Measurements from ENCODE around the gene GABRB1. TPM values are rescaled to one million over a fixed set of nuclear protein-coding genes. Genes with fewer than 3 reads are reported as not detected.

Gene GABRB1
- total and polyA plus RNA-seq, 2 of the 8 experiments (the other 6 are each of a cell fraction or from before 2014, with no cell fraction given) = 0.22 to 0.38 TPM

DNA sequence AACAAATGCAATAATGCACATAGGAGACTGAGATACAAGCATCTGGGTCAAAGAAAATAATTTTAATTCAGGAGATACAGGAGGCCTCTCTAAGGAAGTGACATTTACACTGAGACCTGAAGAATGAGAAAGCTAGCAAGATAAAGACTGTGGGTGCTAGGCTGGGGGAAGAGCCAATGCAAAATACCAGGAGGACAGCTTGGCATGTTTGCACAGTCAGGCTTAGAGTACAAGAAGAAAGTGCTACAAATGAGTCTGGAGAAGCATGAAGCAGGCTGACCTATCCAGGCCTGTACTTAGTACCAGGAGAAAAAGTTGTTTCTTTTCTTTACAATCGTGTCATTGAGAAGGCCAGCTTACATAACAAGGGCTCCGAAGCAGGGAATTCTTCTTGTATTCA, 56.9 kb downstream of the GABRB1 start (continued):
- TF ChIP-seq CBX5 (IDR thresholded peaks at IDR 0.05; ENCODE audit: low read depth, low read length) = no peak

DNA sequence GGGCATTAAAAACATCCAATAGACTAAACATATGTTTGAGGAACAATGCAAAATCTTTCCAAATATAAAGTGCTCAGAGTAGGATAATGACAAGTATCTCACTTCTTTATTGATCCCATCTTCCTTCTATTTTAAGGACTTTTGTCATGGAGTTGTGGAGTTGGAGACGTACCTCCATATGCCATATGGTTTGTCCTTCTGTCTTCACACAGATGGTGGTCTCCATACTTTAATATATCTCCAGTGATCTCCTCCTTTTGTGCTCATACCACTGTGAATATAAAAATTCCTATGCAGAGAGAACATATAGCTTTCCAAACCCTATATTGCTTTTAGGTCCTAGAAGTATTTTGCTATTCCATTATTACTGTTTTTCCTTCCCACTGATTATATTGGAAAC, 64.5 kb downstream of the GABRB1 start:
- Histone ChIP-seq H3K27ac (ENCODE audit: low read depth, low read length) (no peak overlapping the region), H2AK5ac (ENCODE audit: low read depth, low read length) (no peak overlapping the region), H3K36me3 (ENCODE audit: control insufficient read depth in 2 of 4, insufficient read depth in 4 of 4, low read length in 3 of 4) (no peaks in the 10 kb centered on the region), H3K4me1 (replicated peaks in 1 of 4; ENCODE audit: control insufficient read depth in 3 of 4, insufficient read depth in 4 of 4, low read length in 3 of 4) (no peaks in the 10 kb centered on the region), H3K23ac (ENCODE audit: insufficient read length) (no peak overlapping the region), H4K20me1 (replicated peaks in 1 of 2; ENCODE audit: control insufficient read depth in 1 of 2, insufficient read depth in 2 of 2, low read length in 2 of 2) (no peaks in the 10 kb centered on the region), H3K9ac (replicated peaks in 1 of 4; ENCODE audit: extremely low read depth in 1 of 4, low read depth in 3 of 4, low read length in 3 of 4) (no peak overlapping the region), H3K23me2 (ENCODE audit: low read depth, low read length) (no peaks in the 10 kb centered on the region), H3K14ac (ENCODE audit: insufficient read length) (no peak overlapping the region), H3K27me3 (replicated peaks in 1 of 4; ENCODE audit: control insufficient read depth in 3 of 4, extremely low read depth in 1 of 4, insufficient read depth in 3 of 4, low read length in 3 of 4) (no peaks in the 10 kb centered on the region), H3K56ac (replicated peaks; ENCODE audit: insufficient read length, low read depth, low read length) (no peak overlapping the region), H3K79me1 (ENCODE audit: low read depth, low read length) (no peaks in the 10 kb centered on the region), H2BK5ac (ENCODE audit: low read depth, low read length) (no peak overlapping the region), H2AFZ (ENCODE audit: low read length) (no peak overlapping the region), H3K79me2 (ENCODE audit: control insufficient read depth in 1 of 2, insufficient read depth in 2 of 2, low read length in 2 of 2) (no peaks in the 10 kb centered on the region), H4K8ac (ENCODE audit: extremely low read depth, insufficient read depth, low read length) (no peak overlapping the region), H2BK20ac (ENCODE audit: low read length) (no peak overlapping the region), H3K18ac (ENCODE audit: extremely low read depth, low read length) (no peak overlapping the region), H2BK15ac (ENCODE audit: low read length) (no peak overlapping the region), H3K4me3 (ENCODE audit: extremely low read depth in 1 of 4, insufficient read depth in 2 of 4, low read depth in 3 of 4, low read length in 4 of 4) (no peak overlapping the region), H3K4me2 (ENCODE audit: insufficient read depth in 1 of 2, low read depth in 2 of 2, low read length in 2 of 2) (no peak overlapping the region), H4K91ac (replicated peaks; ENCODE audit: insufficient read length, low read length) (no peak overlapping the region), H4K5ac (ENCODE audit: insufficient read length, low read depth, low read length) (no peak overlapping the region), H3K9me3 (ENCODE audit: insufficient read depth in 2 of 2, low read depth in 1 of 2, low read length in 1 of 2) (no peaks in the 10 kb centered on the region), H2BK120ac (replicated peaks; ENCODE audit: low read depth, low read length) (no peak overlapping the region), H3K4ac (replicated peaks; ENCODE audit: insufficient read length, low read depth, low read length) (no peak overlapping the region), H2BK12ac (ENCODE audit: low read depth, low read length) (no peak overlapping the region)
- ChIA-PET POLR2A (ENCODE audit: partially characterized antibody) (no interaction called here), CTCF (ENCODE audit: partially characterized antibody) (no interaction called here)
- DNase-seq (ENCODE audit: low read depth in 1 of 2, low spot score in 2 of 2) (no peak), FAIRE-seq (no peak)
- 100% methylated on average over 1 of the region's 1 CpG; no CpG with 5 or more reads in 1 of the 2 experiments for WGBS, 2 experiments (ENCODE audit: extremely low coverage in 1 of 2, insufficient coverage in 1 of 2, insufficient read length in 1 of 2, insufficient replicate concordance in 2 of 2, low coverage in 1 of 2, low lambda C conversion rate in 2 of 2, missing lambda C conversion rate in 1 of 2)
- TF ChIP-seq RFX5 (IDR thresholded peaks at IDR 0.05; ENCODE audit: borderline replicate concordance, low read depth, low read length) = no peak
- no peak for TF ChIP-seq ASH2L (IDR thresholded peaks at IDR 0.05; ENCODE audit: low read length)

Measured in H1 (cell line).